HUES64 (cell line): ENCODE data around the gene SLIT1.

Experiments used
- H3K27ac ChIP-seq: 2 replicates; pipeline ENCODE4 v1.7.0; 2013; ENCODE audit warnings: low read depth, low read length, inconsistent platforms
- H3K27me3 ChIP-seq: 2 replicates; pipeline ENCODE4 v1.6.1; 2013; ENCODE audit warnings: mild to moderate bottlenecking, low read length; ENCODE audit not compliant: insufficient read depth
- H3K36me3 ChIP-seq: 2 replicates; pipeline ENCODE4 v1.6.1; 2013; ENCODE audit warnings: mild to moderate bottlenecking, low read length; ENCODE audit not compliant: insufficient read depth
- H3K4me1 ChIP-seq: 2 replicates; pipeline ENCODE4 v1.6.1; 2013; ENCODE audit warnings: mild to moderate bottlenecking, low read length, moderate library complexity; ENCODE audit not compliant: insufficient read depth
- H3K4me3 ChIP-seq: 2 replicates; pipeline ENCODE4 v1.5.1; 2013; ENCODE audit warnings: mild to moderate bottlenecking, low read length, moderate library complexity
- H3K9ac ChIP-seq: 2 replicates; pipeline ENCODE4 v1.6.1; 2013; ENCODE audit warnings: mild to moderate bottlenecking, low read depth, low read length
- H3K9me3 ChIP-seq: 2 replicates; pipeline ENCODE4 v1.6.1; 2013; ENCODE audit warnings: low read depth, low read length; ENCODE audit not compliant: insufficient read depth
- WGBS: fragments of 150-250, 120-280 bp; methylation state at CpG from one replicate; pipeline ENCODE4 v1.1.7; 2013; ENCODE audit warnings: missing lambda C conversion rate; 5-methylcytosine and 5-hydroxymethylcytosine counted together

SLIT1 gene

DNA sequence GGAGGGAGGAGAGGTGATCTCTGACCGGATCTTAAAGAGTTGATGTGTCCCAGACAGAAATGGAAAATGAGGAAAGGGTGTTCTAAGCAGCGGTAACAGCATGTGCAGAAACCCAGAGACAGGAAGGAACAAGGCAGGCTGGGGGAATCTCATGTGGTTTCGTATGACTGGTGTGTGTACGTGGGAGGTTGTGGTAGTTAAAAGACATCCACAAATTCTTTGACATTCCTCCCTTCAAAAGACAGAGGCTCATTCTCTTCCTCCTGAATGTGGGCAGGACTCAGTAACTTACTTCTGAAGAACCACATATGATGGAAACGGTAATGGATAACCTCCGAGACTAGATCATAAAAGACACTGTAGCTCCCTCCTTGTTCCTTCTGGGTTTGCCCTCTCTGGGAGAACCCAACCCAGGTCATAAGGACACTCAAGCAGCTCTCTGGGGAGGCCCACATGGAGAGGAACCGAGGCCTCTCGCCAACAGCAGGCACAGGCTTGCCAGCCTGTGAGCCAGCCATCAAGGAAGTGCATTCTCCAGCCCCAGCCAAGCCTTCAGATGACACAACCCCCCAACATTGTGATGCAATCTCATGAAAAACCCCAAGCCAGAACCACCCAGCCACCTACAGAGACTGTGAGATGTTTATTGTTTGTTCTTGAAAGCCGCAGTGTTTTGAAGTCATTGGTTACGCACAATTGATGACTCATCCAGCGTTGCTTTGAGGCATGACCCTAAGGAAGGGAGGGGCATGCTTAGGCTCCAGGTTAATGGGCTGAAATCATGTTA, 116.0 kb downstream of the SLIT1 start:
- no peak overlapping the region for H3K9ac ChIP-seq
- 91% methylated on average over 9 of the region's 11 CpGs for WGBS
- H3K27me3 ChIP-seq, result no peaks in the 10 kb centered on the region
- H3K9me3 ChIP-seq, result 0 out of 2 replicates have a peak, but pooled peaks cover 2% of the 10 kb centered on the region
- no peak overlapping the region for H3K4me3 ChIP-seq
- H3K36me3 ChIP-seq, result no peaks in the 10 kb centered on the region
- H3K27ac ChIP-seq, result no peak overlapping the region
- no peaks in the 10 kb centered on the region for H3K4me1 ChIP-seq

GRCh38 chr10:97069026-97069425, 116.7 kb downstream of the SLIT1 start:
- no peak overlapping the region for H3K9ac ChIP-seq
- H3K4me1 ChIP-seq, result no peaks in the 10 kb centered on the region
- no peaks in the 10 kb centered on the region for H3K36me3 ChIP-seq
- H3K27ac ChIP-seq, result no peak overlapping the region
- H3K4me3 ChIP-seq, result no peak overlapping the region
- WGBS, result 92% methylated on average over 2 of the region's 2 CpGs
- no peaks in the 10 kb centered on the region for H3K27me3 ChIP-seq
- H3K9me3 ChIP-seq, result 0 out of 2 replicates have a peak, but pooled peaks cover 2% of the 10 kb centered on the region

DNA sequence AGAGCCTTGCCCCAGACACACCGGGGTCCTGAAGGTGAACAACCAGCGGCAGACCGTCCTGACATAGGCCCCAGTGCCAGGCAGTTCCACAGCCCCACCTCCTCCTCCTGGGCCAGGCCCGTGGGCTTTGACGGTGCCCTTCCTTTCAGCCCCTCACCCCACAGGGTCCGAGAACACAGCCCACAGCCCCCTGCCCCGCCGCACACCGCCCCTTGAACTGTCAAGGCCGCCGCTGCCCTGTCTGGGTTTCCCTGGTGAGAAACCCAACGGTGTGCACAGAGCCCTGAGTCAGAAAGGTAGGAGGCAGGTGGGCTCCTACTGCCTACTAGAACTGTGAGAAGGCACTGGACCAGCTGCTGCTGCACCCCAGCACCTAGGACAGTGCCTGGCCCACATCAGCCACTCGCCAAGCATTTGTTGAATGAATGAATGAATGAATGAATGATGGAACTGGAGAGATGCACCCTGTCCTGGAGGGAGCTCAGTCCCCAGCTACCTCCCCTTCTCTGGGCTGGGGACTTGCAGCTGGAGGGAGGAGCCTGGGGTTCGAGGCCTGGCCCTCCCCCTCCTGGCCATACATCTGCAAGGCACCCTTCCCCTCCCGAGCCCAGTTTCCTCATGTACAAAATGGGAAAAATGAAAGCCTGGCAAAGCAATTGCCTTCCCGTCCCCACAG, 117.9 kb downstream of the SLIT1 start:
- Histone ChIP-seq H3K27me3 (no peaks in the 10 kb centered on the region), H3K27ac (no peak overlapping the region), H3K9me3 (0 out of 2 replicates have a peak, but pooled peaks cover 2% of the 10 kb centered on the region), H3K9ac (no peak overlapping the region), H3K4me3 (no peak overlapping the region), H3K36me3 (no peaks in the 10 kb centered on the region), H3K4me1 (no peaks in the 10 kb centered on the region)
- 85% methylated on average over 16 of the region's 16 CpGs for WGBS

DNA sequence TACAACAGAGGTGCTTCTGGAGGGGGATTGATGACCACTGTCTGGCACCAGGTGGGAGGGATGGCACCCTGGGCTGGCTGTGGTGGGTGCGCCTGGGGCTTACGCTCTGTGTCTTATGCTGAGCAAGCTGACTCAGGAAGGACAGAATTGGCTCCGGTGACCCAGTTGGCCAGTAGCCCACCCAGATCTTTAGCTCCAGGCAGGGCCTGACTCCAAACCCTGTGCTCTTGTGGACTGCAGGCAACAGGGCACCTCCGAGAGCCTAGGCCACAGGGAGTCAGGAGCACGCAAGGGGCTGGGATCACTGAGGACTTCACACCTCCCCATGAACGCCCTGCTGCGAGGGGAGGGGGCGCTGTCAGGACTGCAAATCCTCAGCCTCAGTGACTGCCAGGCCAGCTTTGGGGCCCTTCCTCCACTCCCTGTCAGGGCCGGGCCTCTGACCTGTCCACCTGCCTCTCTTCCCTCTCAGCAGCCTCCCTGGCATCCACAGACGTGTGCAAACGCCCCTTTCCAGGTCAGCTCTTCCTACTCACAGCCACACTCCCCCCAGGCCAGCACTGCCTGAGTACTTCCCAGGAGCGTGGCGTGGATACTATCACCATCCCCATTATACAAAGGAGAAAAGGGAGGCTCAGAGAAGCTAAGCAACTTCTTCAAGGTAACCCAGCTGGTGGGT, 118.7 kb downstream of the SLIT1 start:
- H3K9ac ChIP-seq, result no peak overlapping the region
- H3K4me1 ChIP-seq, result no peaks in the 10 kb centered on the region
- H3K4me3 ChIP-seq, result no peak overlapping the region
- no peak overlapping the region for H3K27ac ChIP-seq
- no peaks in the 10 kb centered on the region for H3K36me3 ChIP-seq
- 89% methylated on average over 13 of the region's 13 CpGs for WGBS
- H3K27me3 ChIP-seq, result no peaks in the 10 kb centered on the region
- H3K9me3 ChIP-seq, result 0 out of 2 replicates have a peak, but pooled peaks cover 2% of the 10 kb centered on the region

DNA sequence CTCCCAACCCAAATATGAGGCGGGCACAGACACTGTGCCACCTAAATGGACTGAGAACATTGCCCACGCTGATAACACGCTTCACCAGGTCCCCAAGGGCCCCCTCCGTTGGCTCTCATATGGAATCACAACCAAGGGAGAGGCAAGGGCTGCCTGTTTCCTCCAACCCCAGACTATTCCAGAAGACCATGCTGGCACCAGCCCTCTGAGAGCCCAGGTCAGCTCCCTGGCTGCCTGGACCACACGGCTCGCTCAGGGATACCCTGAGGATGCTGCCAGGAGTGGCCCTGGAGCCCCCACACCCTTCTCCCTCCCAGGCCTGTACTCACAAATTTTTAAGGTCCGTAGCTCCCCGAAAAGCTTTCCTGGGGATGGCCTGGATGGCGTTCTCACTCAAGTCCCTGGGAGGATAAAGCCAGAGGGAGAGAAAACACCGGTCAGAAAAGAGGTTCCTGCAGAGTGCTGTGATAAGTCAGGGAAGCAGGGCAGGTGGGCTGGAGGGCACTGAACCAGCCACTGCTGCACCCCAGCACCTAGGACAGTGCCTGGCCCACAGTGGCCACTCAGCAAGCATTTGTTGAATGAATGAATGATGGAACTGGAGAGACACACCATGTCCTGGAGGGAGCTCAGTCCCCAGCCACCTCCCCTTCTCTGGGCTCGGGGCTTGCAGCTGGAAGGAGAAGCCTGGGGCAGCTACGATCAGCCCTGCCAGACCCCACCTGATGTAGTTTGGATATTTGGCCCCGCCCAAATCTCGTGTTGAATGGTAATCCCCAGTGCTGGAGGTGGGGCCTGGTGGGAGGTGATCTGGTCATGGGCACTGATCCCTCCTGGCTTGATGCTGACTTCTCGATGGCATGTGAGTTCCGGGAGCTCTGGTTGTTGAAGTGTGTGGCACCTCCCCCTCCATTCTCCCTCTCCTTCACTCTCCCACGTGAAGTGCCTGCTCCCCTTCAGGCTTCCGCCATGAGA, 119.8 kb downstream of the SLIT1 start:
- no peak overlapping the region for H3K27ac ChIP-seq
- H3K9ac ChIP-seq, result no peak overlapping the region
- no peak overlapping the region for H3K4me3 ChIP-seq
- H3K9me3 ChIP-seq, result 0 out of 2 replicates have a peak, but pooled peaks cover 2% of the 10 kb centered on the region
- H3K36me3 ChIP-seq, result no peaks in the 10 kb centered on the region
- no peaks in the 10 kb centered on the region for H3K27me3 ChIP-seq
- 76% methylated on average over 17 of the region's 18 CpGs for WGBS
- H3K4me1 ChIP-seq, result no peaks in the 10 kb centered on the region

DNA sequence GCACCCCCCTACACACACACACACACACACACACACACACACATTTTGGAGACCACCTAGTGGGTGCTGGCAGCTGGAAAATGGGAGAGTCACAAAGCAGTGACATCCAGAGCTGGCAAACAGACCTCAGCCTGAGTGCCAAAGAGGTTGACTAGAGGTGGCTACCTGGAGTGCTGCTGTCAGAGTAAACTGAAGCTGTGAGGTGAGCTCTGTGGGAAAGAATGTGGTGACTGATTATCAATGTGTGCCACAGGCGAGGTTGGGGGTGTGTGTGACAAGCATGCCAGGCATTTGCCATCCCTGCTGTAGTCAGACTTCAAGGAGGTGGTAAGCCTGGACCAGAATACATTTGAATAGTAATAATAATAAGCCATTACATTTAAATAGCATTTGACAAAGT, 120.6 kb downstream of the SLIT1 start:
- Histone ChIP-seq H3K9me3 (0 out of 2 replicates have a peak, but pooled peaks cover 2% of the 10 kb centered on the region), H3K9ac (no peak overlapping the region), H3K4me3 (no peak overlapping the region), H3K36me3 (no peaks in the 10 kb centered on the region), H3K4me1 (no peaks in the 10 kb centered on the region), H3K27me3 (no peaks in the 10 kb centered on the region), H3K27ac (no peak overlapping the region)
- WGBS, result 63% methylated on average over 1 of the region's 1 CpG

DNA sequence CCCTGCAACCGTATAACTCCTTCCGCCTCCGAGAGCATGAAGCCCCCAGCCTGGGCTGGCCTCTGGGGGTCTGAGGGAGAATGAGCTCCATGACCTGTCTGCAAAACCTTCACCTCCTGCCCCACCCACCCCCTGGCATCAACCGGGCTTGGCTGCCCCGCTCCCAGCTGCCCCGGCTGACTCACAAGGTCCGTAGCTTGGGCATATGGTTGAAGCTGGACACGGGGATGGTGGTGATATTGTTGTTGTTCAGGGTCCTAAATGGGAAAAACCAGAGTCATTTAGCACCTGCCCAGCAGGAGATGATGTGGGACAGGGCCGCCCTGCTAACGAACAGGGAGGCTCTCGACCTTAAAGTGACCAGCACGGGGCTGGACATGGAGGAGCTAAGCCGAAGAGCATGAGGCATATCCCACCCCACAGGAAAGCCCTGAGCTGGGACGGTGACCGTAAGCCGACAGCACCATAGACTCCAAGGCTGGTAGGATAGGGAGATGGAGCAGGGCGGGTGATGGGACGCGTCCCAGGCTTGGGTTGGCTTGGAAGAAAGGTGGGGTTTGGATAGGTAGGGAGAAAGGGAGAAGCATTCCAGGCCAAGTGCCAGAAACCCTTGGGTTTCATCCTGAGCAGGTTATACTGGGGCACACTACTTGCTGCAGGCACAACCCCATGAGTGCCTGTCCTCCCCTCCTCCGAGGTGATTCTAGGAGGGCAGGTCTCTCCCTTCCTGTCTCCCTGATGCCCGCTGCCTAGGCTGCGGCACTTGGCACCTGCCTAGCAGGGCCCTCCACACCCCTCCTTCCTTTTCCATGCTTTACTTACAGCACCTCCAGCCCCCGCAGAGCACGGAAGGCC, 121.5 kb downstream of the SLIT1 start:
- H3K27me3 ChIP-seq, result no peaks in the 10 kb centered on the region
- no peak overlapping the region for H3K4me3 ChIP-seq
- 93% methylated on average over 24 of the region's 24 CpGs for WGBS
- H3K4me1 ChIP-seq, result no peaks in the 10 kb centered on the region
- no peak overlapping the region for H3K9ac ChIP-seq
- H3K27ac ChIP-seq, result no peak overlapping the region
- no peaks in the 10 kb centered on the region for H3K36me3 ChIP-seq
- H3K9me3 ChIP-seq, result no peaks in the 10 kb centered on the region

DNA sequence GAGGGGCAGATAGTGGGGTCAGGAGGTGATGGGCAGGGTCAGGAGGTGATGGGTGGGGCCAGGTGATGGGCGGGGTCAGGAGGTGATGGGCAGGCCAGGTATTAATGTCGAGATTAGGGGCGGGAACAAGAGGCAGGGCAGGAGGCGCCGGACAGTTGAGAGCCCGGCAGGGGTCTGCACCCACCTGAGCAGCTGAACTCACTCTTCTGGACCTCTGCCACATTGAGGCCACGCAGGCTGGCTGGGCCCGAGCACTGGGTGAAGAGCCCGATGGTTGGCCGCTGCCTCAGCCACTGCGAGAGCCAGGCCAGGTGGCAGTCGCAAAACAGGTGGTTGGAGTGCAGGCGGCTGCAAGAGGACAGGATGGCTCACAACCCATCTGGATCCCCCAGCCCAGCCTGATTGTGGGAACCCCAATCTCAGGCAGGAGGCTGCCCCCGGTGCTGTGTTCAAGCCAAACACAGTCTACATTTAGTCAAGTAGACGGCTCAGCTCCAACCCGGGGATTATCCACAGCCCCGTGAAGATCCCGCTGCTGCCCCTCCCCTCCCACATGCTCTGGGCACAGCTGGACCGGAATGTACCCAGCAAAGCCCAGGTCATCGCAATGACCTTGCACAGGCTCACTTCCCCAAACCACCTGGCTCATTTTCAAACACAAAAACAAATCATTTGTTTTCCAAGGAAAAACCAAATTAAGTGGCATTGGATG, 122.3 kb downstream of the SLIT1 start:
- Histone ChIP-seq H3K9me3 (no peaks in the 10 kb centered on the region), H3K9ac (no peak overlapping the region), H3K4me3 (no peak overlapping the region), H3K36me3 (no peaks in the 10 kb centered on the region), H3K27me3 (no peaks in the 10 kb centered on the region), H3K27ac (no peak overlapping the region), H3K4me1 (no peaks in the 10 kb centered on the region)
- WGBS, result 90% methylated on average over 20 of the region's 20 CpGs

DNA sequence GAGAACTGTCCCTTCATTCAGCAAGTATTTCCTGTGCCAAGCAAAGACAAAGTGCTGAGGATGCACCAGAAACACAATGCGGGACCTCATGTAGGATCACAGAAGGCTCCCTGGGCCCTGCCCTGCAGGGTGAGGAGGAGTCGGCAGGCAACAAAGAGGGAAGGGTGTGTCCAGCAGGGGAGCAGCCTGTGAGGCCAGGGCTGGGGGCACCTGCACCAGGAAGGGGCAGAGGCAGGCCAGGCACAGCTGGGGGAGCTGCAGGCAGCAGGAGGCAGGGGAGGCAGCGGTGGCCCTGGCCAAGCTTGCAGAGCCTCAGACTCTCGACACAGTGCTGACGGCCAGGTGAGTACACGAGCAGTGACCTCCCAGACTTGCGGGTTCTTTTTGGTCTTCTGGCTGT, 123.3 kb downstream of the SLIT1 start:
- Histone ChIP-seq H3K4me1 (no peaks in the 10 kb centered on the region), H3K36me3 (no peaks in the 10 kb centered on the region)
- WGBS, result 83% methylated on average over 7 of the region's 7 CpGs

More for the DNA sequence above, 123.3 kb downstream of the SLIT1 start:
- Histone ChIP-seq H3K27me3 (no peaks in the 10 kb centered on the region), H3K9me3 (no peaks in the 10 kb centered on the region), H3K4me3 (no peak overlapping the region), H3K9ac (no peak overlapping the region), H3K27ac (no peak overlapping the region)
